ENCODE measurements around the gene ITIH1.

Gene ITIH1

GRCh38 chr3:52771334-52771681 lies 6.1 kb upstream of the ITIH1 start:
- no peak for TF ChIP-seq CTCF (IDR thresholded peaks at IDR 0.05; ENCODE audit: low read depth, low read length)
- Histone ChIP-seq H3K27ac (peak overlapping the region; percentile 79), H3K4me3 (ENCODE audit: low read depth, low read length) (peak overlapping the region; percentile 74), H3K36me3 (peaks cover 14% of the 10 kb centered on the region), H3K9me3 (ENCODE audit: severe bottlenecking) (no peaks in the 10 kb centered on the region), H3K27me3 (ENCODE audit: insufficient read depth, low read depth, severe bottlenecking) (no peaks in the 10 kb centered on the region)
- no peak for DNase-seq

- H3K4me3 ChIP-seq (ENCODE audit: low read depth, low read length) = no peak overlapping the region
- H3K36me3 ChIP-seq = peaks cover 11% of the 10 kb centered on the region
- H3K27ac ChIP-seq = no peak overlapping the region
- TF ChIP-seq CTCF (IDR thresholded peaks at IDR 0.05; ENCODE audit: low read depth, low read length) = no peak
- DNase-seq = no peak
- H3K27me3 ChIP-seq (ENCODE audit: insufficient read depth, low read depth, severe bottlenecking) = no peaks in the 10 kb centered on the region
- no peaks in the 10 kb centered on the region for H3K9me3 ChIP-seq (ENCODE audit: severe bottlenecking)
Observed at GRCh38 chr3:52771702-52772101, 5.7 kb upstream of the ITIH1 start.

GRCh38 chr3:52773361-52774065 lies 3.9 kb upstream of the ITIH1 start:
- peak overlapping the region; percentile 28; the same call in 1 of the 2 replicates for H3K27ac ChIP-seq
- no peak for TF ChIP-seq CTCF (IDR thresholded peaks at IDR 0.05; ENCODE audit: low read depth, low read length)
- H3K36me3 ChIP-seq = no peaks in the 10 kb centered on the region; the same call in 1 of the 2 replicates
- no peaks in the 10 kb centered on the region for H3K9me3 ChIP-seq (ENCODE audit: severe bottlenecking)
- H3K4me3 ChIP-seq (ENCODE audit: low read depth, low read length) = no peak overlapping the region
- H3K27me3 ChIP-seq (ENCODE audit: insufficient read depth, low read depth, severe bottlenecking) = no peaks in the 10 kb centered on the region
- no peak for DNase-seq

GRCh38 chr3:52774066-52774713 lies 3.2 kb upstream of the ITIH1 start:
- no peak for TF ChIP-seq CTCF (IDR thresholded peaks at IDR 0.05; ENCODE audit: low read depth, low read length)
- no peak for DNase-seq
- H3K9me3 ChIP-seq (ENCODE audit: severe bottlenecking) = no peaks in the 10 kb centered on the region
- peak overlapping the region; percentile 28; the same call in 1 of the 2 replicates for H3K27ac ChIP-seq
- H3K4me3 ChIP-seq (ENCODE audit: low read depth, low read length) = no peak overlapping the region
- no peaks in the 10 kb centered on the region; the same call in 1 of the 2 replicates for H3K36me3 ChIP-seq
- H3K27me3 ChIP-seq (ENCODE audit: insufficient read depth, low read depth, severe bottlenecking) = no peaks in the 10 kb centered on the region

- H3K9me3 ChIP-seq (ENCODE audit: severe bottlenecking) = no peaks in the 10 kb centered on the region
- no peaks in the 10 kb centered on the region for H3K27me3 ChIP-seq (ENCODE audit: insufficient read depth, low read depth, severe bottlenecking)
- no peak for TF ChIP-seq CTCF (IDR thresholded peaks at IDR 0.05; ENCODE audit: low read depth, low read length)
- no peak overlapping the region for H3K27ac ChIP-seq
- H3K36me3 ChIP-seq = no peaks in the 10 kb centered on the region
- no peak for DNase-seq
- no peak overlapping the region for H3K4me3 ChIP-seq (ENCODE audit: low read depth, low read length)
Observed at GRCh38 chr3:52774901-52775864, 2.2 kb upstream of the ITIH1 start.
